ENCODE data around the gene CASP8. TPM values are rescaled to one million over a fixed set of nuclear protein-coding genes. Genes with fewer than 3 reads are reported as not detected.

Gene CASP8
- total and polyA plus RNA-seq, 2 of the 8 experiments (the other 6 are each of a cell fraction or from before 2014, with no cell fraction given), result 2.3 to 3.6 TPM

- 90% methylated on average over 3 of the region's 3 CpGs; no CpG with 5 or more reads in 1 of the 2 experiments for WGBS, 2 experiments (ENCODE audit: extremely low coverage in 1 of 2, insufficient coverage in 1 of 2, insufficient read length in 1 of 2, insufficient replicate concordance in 2 of 2, low coverage in 1 of 2, low lambda C conversion rate in 2 of 2, missing lambda C conversion rate in 1 of 2)
- no peaks in the 10 kb centered on the region for H3K9me3 ChIP-seq (ENCODE audit: insufficient read depth in 2 of 2, low read depth in 1 of 2, low read length in 1 of 2)
- ChIA-PET CTCF (ENCODE audit: partially characterized antibody) (interaction anchor here (0.6 to 1.6 kb wide), 3 partner anchors 16 to 393 kb away, joined by 3 to 5 read pairs (median 3); no protein-coding TSS in a partner anchor), POLR2A (ENCODE audit: partially characterized antibody) (no interaction called here)
- H2BK12ac ChIP-seq (ENCODE audit: low read depth, low read length), result no peak overlapping the region
- H3K27me3 ChIP-seq (replicated peaks in 1 of 4; ENCODE audit: control insufficient read depth in 3 of 4, extremely low read depth in 1 of 4, insufficient read depth in 3 of 4, low read length in 3 of 4), result no peaks in the 10 kb centered on the region
- no peaks in the 10 kb centered on the region for H3K36me3 ChIP-seq (ENCODE audit: control insufficient read depth in 2 of 4, insufficient read depth in 4 of 4, low read length in 3 of 4)
- H3K4me2 ChIP-seq (ENCODE audit: insufficient read depth in 1 of 2, low read depth in 2 of 2, low read length in 2 of 2), result no peak overlapping the region
- TF ChIP-seq CHD2 (IDR thresholded peaks at IDR 0.05; ENCODE audit: low read length), result no peak
- no peak for TF ChIP-seq KDM1A (IDR thresholded peaks at IDR 0.05; ENCODE audit: borderline replicate concordance, low read length)
- no peak for TF ChIP-seq ATF3 (IDR thresholded peaks at IDR 0.05; ENCODE audit: insufficient read depth, low read depth, low read length)
- no peak for TF ChIP-seq EZH2 (IDR thresholded peaks at IDR 0.05; ENCODE audit: low read depth, low read length, severe bottlenecking)
- no peak for TF ChIP-seq PHF8 (conservative IDR thresholded peaks at IDR 0.05; ENCODE audit: low read depth, low read length)
- DNase-seq (ENCODE audit: low read depth in 1 of 2, low spot score in 2 of 2) (no peak), FAIRE-seq (no peak)
- H3K18ac ChIP-seq (ENCODE audit: extremely low read depth, low read length), result no peak overlapping the region
- H3K4ac ChIP-seq (replicated peaks; ENCODE audit: insufficient read length, low read depth, low read length), result no peak overlapping the region
- no peak overlapping the region for H3K4me3 ChIP-seq (ENCODE audit: extremely low read depth in 1 of 4, insufficient read depth in 2 of 4, low read depth in 3 of 4, low read length in 4 of 4)
- no peak overlapping the region for H3K56ac ChIP-seq (replicated peaks; ENCODE audit: insufficient read length, low read depth, low read length)
- H4K8ac ChIP-seq (ENCODE audit: extremely low read depth, insufficient read depth, low read length), result no peak overlapping the region
- no peaks in the 10 kb centered on the region for H3K4me1 ChIP-seq (replicated peaks in 1 of 4; ENCODE audit: control insufficient read depth in 3 of 4, insufficient read depth in 4 of 4, low read length in 3 of 4)
- H4K91ac ChIP-seq (replicated peaks; ENCODE audit: insufficient read length, low read length), result no peak overlapping the region
- no peak overlapping the region for H3K14ac ChIP-seq (ENCODE audit: insufficient read length)
- H2BK15ac ChIP-seq (ENCODE audit: low read length), result no peak overlapping the region
- no peak overlapping the region for H4K5ac ChIP-seq (ENCODE audit: insufficient read length, low read depth, low read length)
- no peaks in the 10 kb centered on the region for H3K23me2 ChIP-seq (ENCODE audit: low read depth, low read length)
- no peak overlapping the region for H3K9ac ChIP-seq (replicated peaks in 1 of 4; ENCODE audit: extremely low read depth in 1 of 4, low read depth in 3 of 4, low read length in 3 of 4)
- H2BK5ac ChIP-seq (ENCODE audit: low read depth, low read length), result no peak overlapping the region
- no peaks in the 10 kb centered on the region for H3K79me1 ChIP-seq (ENCODE audit: low read depth, low read length)
- H3K23ac ChIP-seq (ENCODE audit: insufficient read length), result no peak overlapping the region
- no peaks in the 10 kb centered on the region for H4K20me1 ChIP-seq (replicated peaks in 1 of 2; ENCODE audit: control insufficient read depth in 1 of 2, insufficient read depth in 2 of 2, low read length in 2 of 2)
- H2BK120ac ChIP-seq (replicated peaks; ENCODE audit: low read depth, low read length), result no peak overlapping the region
- no peak overlapping the region for H3K27ac ChIP-seq (ENCODE audit: low read depth, low read length)
- H2AFZ ChIP-seq (ENCODE audit: low read length), result no peak overlapping the region
- no peaks in the 10 kb centered on the region for H3K79me2 ChIP-seq (ENCODE audit: control insufficient read depth in 1 of 2, insufficient read depth in 2 of 2, low read length in 2 of 2)
- no peak overlapping the region for H2BK20ac ChIP-seq (ENCODE audit: low read length)
- no peak overlapping the region for H2AK5ac ChIP-seq (ENCODE audit: low read depth, low read length)
Observed at GRCh38 chr2:201327678-201328077, 67.3 kb downstream of the CASP8 start.
